ENCODE results near the gene SH3BP2.

The SH3BP2 gene

DNA sequence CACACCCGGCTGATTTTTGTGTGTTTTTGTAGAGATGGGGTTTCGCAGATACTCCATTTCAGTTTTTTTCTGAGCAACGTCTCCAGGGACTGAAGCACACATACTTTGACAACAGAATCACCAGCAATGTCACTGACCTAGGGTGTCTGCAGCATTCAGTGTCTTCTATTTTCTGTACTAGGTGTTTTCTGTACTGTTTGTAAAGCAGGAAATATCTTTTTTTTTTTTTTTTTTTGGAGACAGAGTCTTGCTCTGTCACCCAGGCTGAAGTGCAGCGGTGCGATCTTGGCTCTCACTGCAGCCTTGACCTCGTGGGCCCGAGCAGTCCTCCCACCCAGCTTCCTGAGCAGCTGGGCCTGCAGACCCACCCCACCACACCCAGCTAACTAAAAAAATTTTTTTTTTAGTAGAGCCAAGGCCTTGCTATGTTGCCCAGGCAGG, 59.6 kb downstream of the SH3BP2 start:
- DNase-seq (ENCODE audit: low spot score) (no peak), ATAC-seq (ENCODE audit: low read depth) (no peak)
- Histone ChIP-seq H3K4me1 (ENCODE audit: insufficient read depth, poor library complexity, severe bottlenecking) (no peaks in the 10 kb centered on the region), H3K27ac (ENCODE audit: poor library complexity, severe bottlenecking) (no peak overlapping the region), H3K4me3 (ENCODE audit: severe bottlenecking) (no peak overlapping the region), H3K27me3 (ENCODE audit: insufficient read depth, poor library complexity, severe bottlenecking) (no peaks in the 10 kb centered on the region), H3K36me3 (ENCODE audit: low read depth) (peaks cover 23% of the 10 kb centered on the region), H3K9me3 (ENCODE audit: severe bottlenecking) (no peaks in the 10 kb centered on the region)
- TF ChIP-seq, protein P1, sequence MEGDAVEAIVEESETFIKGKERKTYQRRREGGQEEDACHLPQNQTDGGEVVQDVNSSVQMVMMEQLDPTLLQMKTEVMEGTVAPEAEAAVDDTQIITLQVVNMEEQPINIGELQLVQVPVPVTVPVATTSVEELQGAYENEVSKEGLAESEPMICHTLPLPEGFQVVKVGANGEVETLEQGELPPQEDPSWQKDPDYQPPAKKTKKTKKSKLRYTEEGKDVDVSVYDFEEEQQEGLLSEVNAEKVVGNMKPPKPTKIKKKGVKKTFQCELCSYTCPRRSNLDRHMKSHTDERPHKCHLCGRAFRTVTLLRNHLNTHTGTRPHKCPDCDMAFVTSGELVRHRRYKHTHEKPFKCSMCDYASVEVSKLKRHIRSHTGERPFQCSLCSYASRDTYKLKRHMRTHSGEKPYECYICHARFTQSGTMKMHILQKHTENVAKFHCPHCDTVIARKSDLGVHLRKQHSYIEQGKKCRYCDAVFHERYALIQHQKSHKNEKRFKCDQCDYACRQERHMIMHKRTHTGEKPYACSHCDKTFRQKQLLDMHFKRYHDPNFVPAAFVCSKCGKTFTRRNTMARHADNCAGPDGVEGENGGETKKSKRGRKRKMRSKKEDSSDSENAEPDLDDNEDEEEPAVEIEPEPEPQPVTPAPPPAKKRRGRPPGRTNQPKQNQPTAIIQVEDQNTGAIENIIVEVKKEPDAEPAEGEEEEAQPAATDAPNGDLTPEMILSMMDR (IDR thresholded peaks at IDR 0.05; ENCODE audit: poor library complexity, severe bottlenecking), result no peak

DNA sequence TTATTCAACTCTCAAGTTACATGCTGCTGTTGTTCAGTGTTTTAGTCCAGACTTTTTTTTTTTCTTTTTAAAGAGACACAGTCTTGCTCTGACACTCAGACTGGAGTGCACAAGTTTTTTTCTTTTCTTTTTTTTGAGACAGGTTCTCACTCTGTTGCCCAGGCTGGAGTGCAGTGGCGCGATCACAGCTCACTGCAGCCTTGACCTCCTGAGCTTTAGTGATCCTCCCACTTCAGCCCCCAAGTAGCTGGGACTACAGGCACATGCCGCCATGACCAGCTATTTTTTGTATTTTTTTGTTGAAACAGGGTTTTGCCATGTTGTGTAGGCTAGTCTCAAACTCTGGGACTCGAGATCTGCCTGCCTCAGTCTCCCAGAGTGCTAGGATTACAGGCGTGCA, 62.7 kb downstream of the SH3BP2 start:
- no peak for ATAC-seq (ENCODE audit: low read depth)
- H3K4me1 ChIP-seq (ENCODE audit: insufficient read depth, poor library complexity, severe bottlenecking), result peaks cover 5% of the 10 kb centered on the region
- TF ChIP-seq, protein P1 (IDR thresholded peaks at IDR 0.05; ENCODE audit: poor library complexity, severe bottlenecking), result no peak
- H3K27me3 ChIP-seq (ENCODE audit: insufficient read depth, poor library complexity, severe bottlenecking), result no peaks in the 10 kb centered on the region
- H3K4me3 ChIP-seq (ENCODE audit: severe bottlenecking), result no peak overlapping the region
- no peak overlapping the region for H3K27ac ChIP-seq (ENCODE audit: poor library complexity, severe bottlenecking)
- peaks cover 28% of the 10 kb centered on the region for H3K36me3 ChIP-seq (ENCODE audit: low read depth)
- H3K9me3 ChIP-seq (ENCODE audit: severe bottlenecking), result no peaks in the 10 kb centered on the region
- no peak for DNase-seq (ENCODE audit: low spot score)

DNA sequence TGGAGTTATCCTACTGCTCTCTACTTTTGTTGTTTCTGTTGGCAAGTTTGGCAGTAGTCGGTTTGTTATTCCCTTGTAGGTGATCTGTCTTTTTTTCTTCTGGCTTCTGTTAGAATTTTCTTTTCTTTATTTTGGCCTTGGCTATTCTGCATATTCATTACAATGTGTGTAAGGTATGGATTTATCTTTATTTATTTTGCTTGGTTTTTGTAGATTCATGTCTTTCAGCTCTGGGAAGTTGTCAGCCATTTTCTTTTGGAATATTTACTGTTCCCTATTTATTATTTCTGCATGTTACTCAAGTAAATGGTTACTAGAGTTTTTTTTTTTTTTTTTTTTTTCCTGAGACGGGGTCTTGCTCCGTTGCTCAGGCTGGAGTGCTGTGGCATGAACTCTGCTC, 63.4 kb downstream of the SH3BP2 start:
- Histone ChIP-seq H3K36me3 (ENCODE audit: low read depth) (peaks cover 28% of the 10 kb centered on the region), H3K9me3 (ENCODE audit: severe bottlenecking) (no peaks in the 10 kb centered on the region), H3K27me3 (ENCODE audit: insufficient read depth, poor library complexity, severe bottlenecking) (no peaks in the 10 kb centered on the region), H3K4me1 (ENCODE audit: insufficient read depth, poor library complexity, severe bottlenecking) (peaks cover 11% of the 10 kb centered on the region), H3K4me3 (ENCODE audit: severe bottlenecking) (no peak overlapping the region), H3K27ac (ENCODE audit: poor library complexity, severe bottlenecking) (no peak overlapping the region)
- TF ChIP-seq, protein P1 (IDR thresholded peaks at IDR 0.05; ENCODE audit: poor library complexity, severe bottlenecking), result no peak
- DNase-seq (ENCODE audit: low spot score) (no peak), ATAC-seq (ENCODE audit: low read depth) (no peak)

DNA sequence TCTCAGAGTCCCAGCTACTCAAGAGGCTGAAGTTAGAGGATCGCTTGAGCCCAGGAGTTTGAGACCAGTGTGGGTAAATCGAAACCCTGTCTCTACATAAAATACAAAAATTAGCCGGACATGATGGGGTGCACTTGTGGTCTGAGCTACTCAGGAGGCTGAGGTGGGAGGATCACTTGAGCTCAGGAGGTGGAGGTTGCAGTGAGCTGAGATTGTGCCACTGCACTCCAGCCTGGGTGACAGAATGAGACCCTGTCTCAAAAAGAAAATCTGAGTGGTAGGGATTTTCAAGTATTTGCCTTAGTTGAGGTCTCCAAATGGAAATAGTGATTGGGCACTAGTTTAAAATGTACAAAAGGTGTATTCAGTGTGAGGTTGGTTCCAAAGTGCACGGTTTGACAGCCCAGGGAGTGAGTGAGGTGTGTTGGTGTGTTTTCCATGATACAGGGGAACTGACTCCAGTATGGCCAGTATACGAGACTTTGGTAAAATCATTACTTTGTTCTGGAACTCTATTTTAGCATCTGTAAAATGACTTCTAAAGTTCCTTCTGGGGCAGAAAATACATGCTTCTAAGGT, 64.6 kb downstream of the SH3BP2 start:
- Histone ChIP-seq H3K4me3 (ENCODE audit: severe bottlenecking) (no peak overlapping the region), H3K36me3 (ENCODE audit: low read depth) (peaks cover 28% of the 10 kb centered on the region), H3K27ac (ENCODE audit: poor library complexity, severe bottlenecking) (no peak overlapping the region), H3K27me3 (ENCODE audit: insufficient read depth, poor library complexity, severe bottlenecking) (no peaks in the 10 kb centered on the region), H3K4me1 (ENCODE audit: insufficient read depth, poor library complexity, severe bottlenecking) (peaks cover 12% of the 10 kb centered on the region), H3K9me3 (ENCODE audit: severe bottlenecking) (no peaks in the 10 kb centered on the region)
- DNase-seq (ENCODE audit: low spot score) (no peak), ATAC-seq (ENCODE audit: low read depth) (no peak)
- TF ChIP-seq, protein P1 (IDR thresholded peaks at IDR 0.05; ENCODE audit: poor library complexity, severe bottlenecking), result no peak

DNA sequence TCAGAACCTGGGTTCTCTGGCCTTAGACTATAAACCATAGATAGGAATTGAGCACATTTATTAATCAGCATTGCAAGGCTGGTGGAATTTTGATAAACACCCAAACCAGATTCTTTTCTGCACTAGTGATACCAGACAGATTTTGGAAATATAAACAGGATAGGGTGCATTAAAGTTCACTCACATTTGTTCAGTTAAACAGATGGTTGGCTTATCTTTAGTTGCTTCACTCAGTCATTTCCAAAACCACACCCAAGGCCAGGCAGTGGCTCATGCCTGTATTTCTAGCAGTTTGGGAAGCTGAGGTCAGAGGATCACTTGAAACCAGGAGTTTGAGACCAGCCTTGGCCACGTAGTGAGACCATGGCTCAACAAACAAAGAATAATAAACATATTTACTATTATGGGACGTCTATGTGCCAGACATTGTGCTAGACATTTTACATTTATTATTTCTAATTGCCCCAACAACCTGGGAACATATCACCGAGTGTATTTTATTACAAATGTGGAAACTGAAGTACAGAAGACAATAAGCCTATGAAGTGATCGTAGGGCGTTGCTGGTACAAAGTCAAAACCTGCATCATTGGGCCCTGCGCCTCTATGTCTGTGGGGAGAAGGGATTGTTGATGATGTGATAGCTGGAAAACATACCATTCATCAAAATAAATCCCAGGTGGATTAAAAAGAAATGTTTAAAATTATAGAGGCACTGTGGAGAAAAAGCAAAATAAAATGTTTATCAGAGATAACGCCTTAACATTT, 65.7 kb downstream of the SH3BP2 start:
- TF ChIP-seq, protein P1 (IDR thresholded peaks at IDR 0.05; ENCODE audit: poor library complexity, severe bottlenecking), result no peak
- ATAC-seq (ENCODE audit: low read depth) (no peak), DNase-seq (ENCODE audit: low spot score) (no peak)
- Histone ChIP-seq H3K27ac (ENCODE audit: poor library complexity, severe bottlenecking) (no peak overlapping the region), H3K27me3 (ENCODE audit: insufficient read depth, poor library complexity, severe bottlenecking) (no peaks in the 10 kb centered on the region), H3K36me3 (ENCODE audit: low read depth) (peaks cover 22% of the 10 kb centered on the region), H3K9me3 (ENCODE audit: severe bottlenecking) (no peaks in the 10 kb centered on the region), H3K4me3 (ENCODE audit: severe bottlenecking) (no peak overlapping the region), H3K4me1 (ENCODE audit: insufficient read depth, poor library complexity, severe bottlenecking) (peaks cover 12% of the 10 kb centered on the region)
